BE2C (cell line): Measurements from ENCODE around the gene ERV3-1.
"Not testable (repeated sequence)": the region's sequence is repeated elsewhere in the genome, so short reads cannot be mapped to it uniquely, and the experiment has no call there.

Experiments
- DNase-seq: peaks from one replicate; pipeline ENCODE4 v3.0.0-alpha.2; 2020
- H3K27me3 ChIP-seq: fragments of 250-450 bp; sonication (Bioruptor Pico); 2 replicates; pipeline ENCODE4 v1.5.1; 2020; ENCODE audit warnings: mild to moderate bottlenecking
- H3K36me3 ChIP-seq: fragments of 250-450 bp; sonication (Bioruptor Pico); 2 replicates; pipeline ENCODE4 v1.5.1; 2020; ENCODE audit warnings: mild to moderate bottlenecking
- H3K4me1 ChIP-seq: fragments of 250-450 bp; sonication (Bioruptor Pico); 2 replicates; pipeline ENCODE4 v1.5.1; 2020
- H3K4me3 ChIP-seq: 2 replicates; pipeline ENCODE4 v1.5.1; 2011; ENCODE audit warnings: low read depth, low read length
- H3K9me3 ChIP-seq: fragments of 250-450 bp; sonication (Bioruptor Pico); 2 replicates; pipeline ENCODE4 v1.5.1; 2020
- TF ChIP-seq, protein P1 (sequence below): IDR thresholded peaks from 2 replicates; pipeline ENCODE4 v1.5.1; 2012; ENCODE audit warnings: mild to moderate bottlenecking, low read depth, low read length

Gene ERV3-1

DNA sequence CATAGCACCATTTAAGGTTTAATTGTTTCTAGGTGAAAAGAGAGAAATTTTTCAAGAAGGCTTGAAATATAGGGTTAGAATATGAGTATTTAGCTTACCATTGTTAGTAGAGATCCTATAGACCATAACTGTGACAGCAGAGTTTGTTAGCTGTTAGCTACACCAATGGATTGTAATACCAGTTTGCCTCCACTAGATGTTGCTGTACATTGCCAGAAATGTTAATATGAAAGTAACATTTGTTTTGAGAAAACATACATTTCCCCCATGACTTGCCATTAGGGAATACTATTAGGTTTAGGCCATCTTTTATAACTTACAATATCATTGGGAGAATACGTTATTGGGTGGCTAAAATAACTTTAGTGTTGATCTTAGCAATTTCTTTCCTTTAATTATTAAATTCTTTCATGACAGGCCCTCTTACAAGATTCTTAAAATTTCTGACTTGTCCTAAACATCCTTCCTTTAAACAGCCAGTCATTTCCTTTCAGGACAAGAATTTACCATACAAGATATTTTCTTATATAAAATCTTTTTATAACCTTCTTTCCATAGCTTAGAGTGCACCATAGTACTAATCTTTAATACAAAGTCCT lies 55.1 kb downstream of the ERV3-1 start:
- no peak for DNase-seq
- Histone ChIP-seq H3K4me1 (no peaks in the 10 kb centered on the region), H3K4me3 (no peak overlapping the region), H3K36me3 (no peaks in the 10 kb centered on the region), H3K27me3 (peaks cover 11% of the 10 kb centered on the region), H3K9me3 (no peaks in the 10 kb centered on the region)
- TF ChIP-seq, protein P1, sequence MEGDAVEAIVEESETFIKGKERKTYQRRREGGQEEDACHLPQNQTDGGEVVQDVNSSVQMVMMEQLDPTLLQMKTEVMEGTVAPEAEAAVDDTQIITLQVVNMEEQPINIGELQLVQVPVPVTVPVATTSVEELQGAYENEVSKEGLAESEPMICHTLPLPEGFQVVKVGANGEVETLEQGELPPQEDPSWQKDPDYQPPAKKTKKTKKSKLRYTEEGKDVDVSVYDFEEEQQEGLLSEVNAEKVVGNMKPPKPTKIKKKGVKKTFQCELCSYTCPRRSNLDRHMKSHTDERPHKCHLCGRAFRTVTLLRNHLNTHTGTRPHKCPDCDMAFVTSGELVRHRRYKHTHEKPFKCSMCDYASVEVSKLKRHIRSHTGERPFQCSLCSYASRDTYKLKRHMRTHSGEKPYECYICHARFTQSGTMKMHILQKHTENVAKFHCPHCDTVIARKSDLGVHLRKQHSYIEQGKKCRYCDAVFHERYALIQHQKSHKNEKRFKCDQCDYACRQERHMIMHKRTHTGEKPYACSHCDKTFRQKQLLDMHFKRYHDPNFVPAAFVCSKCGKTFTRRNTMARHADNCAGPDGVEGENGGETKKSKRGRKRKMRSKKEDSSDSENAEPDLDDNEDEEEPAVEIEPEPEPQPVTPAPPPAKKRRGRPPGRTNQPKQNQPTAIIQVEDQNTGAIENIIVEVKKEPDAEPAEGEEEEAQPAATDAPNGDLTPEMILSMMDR = peak; percentile 79

DNA sequence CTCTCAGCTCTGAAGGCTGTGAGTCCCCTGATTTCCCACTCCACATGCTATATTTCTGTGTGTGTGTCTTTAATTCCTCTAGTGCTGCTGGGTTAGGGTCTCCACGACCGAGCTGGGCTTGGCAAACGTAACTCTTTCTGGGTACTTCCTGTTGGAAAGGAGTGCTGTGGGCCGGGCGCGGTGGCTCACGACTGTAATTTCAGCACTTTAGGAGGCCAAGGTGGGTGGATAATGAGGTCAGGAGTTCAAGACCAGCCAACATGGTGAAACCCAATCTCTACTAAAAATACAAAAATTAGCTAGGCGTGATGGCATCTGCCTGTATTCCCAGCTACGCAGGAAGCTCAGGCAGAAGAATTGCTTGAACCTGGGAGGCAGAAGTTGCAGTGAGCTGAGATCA lies 55.8 kb downstream of the ERV3-1 start:
- not testable (repeated sequence) for H3K36me3 ChIP-seq, H3K4me1 ChIP-seq, H3K9me3 ChIP-seq, H3K4me3 ChIP-seq, DNase-seq
- H3K27me3 ChIP-seq = peaks cover 11% of the 10 kb centered on the region

DNA sequence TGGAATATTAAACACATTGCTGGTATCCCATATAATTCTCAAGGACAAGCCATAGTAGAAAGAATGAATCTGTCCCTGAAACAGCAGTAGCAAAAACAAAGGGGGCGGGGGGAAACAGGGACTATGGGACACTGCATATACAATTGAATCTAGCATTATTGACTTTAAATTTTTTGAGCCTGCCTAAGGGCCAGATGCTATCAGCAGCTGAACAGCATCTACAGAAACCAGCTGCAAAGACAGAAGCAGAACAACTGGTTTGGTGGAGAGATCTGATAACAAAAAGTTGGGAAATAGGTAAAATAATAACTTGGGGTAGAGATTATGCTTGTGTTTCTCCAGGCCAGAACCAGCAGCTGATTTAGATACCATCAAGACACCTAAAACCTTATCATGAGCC lies 57.7 kb downstream of the ERV3-1 start:
- peaks cover 11% of the 10 kb centered on the region for H3K27me3 ChIP-seq
- not testable (repeated sequence) for H3K4me3 ChIP-seq, H3K4me1 ChIP-seq, DNase-seq, H3K9me3 ChIP-seq, H3K36me3 ChIP-seq

DNA sequence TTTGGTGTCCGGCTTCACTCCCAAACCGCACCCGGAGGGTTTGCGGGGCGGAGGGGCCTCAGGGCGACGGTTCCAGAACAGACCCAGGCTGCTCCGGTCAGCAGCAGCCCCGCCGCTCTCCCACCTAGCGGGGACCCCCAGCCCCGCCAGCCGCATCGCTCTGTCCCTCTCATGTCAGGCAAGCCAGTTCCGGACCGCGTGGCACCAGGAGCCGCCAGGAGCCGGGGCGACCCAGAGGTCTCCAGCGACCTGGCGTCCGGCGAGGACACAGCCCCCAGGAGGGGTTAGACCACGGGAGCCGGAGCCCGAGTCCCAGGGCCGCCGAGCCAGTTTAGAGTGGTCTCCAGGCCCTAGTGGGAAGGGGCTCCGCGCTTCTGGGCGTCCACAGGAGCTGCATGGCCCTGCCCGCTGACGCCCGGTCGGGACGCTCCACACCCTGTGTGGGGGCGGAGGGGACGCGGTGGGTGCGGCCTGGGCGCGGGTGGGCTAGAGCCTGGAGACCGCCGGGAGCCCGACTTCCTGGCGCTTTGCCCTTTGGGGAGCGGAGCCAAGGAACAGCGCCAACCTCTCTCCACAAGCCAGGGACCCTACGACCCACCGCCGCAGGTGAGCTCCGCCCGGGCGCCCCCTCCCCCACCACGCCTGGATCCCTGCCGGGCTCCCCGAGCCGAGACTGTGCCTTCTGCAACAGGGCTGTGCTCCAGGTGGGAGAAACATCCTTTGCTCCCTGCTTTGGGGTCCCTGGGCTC lies 59.1 kb downstream of the ERV3-1 start:
- TF ChIP-seq, protein P1 = no peak
- peak; percentile 23 for DNase-seq
- H3K4me1 ChIP-seq = no peaks in the 10 kb centered on the region
- H3K9me3 ChIP-seq = no peaks in the 10 kb centered on the region
- H3K27me3 ChIP-seq = peaks cover 14% of the 10 kb centered on the region
- H3K4me3 ChIP-seq = peak overlapping the region; percentile 56
- no peaks in the 10 kb centered on the region for H3K36me3 ChIP-seq

DNA sequence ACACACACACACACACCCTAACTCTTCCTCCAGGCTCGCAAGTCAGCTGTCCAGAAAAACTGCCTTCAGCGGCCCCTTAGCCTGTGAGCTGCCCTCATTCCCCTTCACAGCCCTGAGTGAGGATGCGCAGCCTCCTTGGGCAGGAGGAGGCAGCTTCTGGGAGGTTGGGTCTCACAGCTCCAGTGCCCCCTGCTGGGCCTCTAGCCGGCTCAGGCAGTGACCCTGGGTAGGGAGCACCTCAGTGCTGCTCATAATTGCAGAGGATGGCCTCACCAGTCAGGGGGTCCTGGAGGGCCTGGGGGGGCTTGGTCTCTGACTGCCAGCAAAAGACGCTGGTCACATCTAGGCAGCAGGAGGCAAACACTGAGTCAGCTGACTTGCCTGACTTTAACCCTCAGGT lies 59.7 kb downstream of the ERV3-1 start:
- Histone ChIP-seq H3K27me3 (peaks cover 16% of the 10 kb centered on the region), H3K36me3 (no peaks in the 10 kb centered on the region), H3K4me1 (no peaks in the 10 kb centered on the region), H3K4me3 (peak overlapping the region; percentile 56), H3K9me3 (no peaks in the 10 kb centered on the region)
- DNase-seq = peak; percentile 34
- TF ChIP-seq, protein P1 = peak; percentile 42

DNA sequence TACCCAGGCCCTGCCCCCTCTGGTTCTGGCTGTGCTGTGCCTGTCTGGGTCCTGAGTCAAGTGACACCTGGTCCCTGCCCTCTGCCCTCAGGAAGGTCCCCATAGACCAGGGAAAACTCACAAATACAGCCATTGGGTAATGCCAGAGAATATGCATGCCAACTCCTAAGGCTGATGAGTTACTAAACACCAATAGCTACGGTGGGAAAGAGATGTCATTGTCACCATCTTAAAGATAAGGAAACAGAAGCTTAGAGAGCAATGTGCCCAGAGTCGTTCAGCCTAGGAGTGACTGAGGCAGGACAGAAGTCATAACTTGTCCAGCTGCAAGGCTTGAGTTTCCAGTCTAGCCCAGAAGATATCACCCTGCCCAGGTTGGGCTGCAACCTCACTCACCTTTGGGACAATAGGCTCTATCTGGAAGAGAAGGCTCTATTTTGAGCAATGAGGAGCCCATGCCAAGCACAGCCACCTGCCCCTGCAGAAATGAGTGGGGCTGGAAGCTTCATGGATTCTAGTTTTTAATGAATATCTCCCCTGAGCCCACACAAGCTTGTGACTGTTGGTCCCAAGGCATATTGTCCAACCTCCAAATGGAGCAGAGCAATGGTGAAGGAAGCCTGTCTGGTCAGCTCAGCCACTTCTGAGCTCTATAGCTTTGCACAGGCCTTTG lies 60.8 kb downstream of the ERV3-1 start:
- DNase-seq = no peak
- no peaks in the 10 kb centered on the region for H3K9me3 ChIP-seq
- no peak overlapping the region for H3K4me3 ChIP-seq
- H3K27me3 ChIP-seq = peaks cover 16% of the 10 kb centered on the region
- H3K36me3 ChIP-seq = no peaks in the 10 kb centered on the region
- TF ChIP-seq, protein P1 = no peak
- H3K4me1 ChIP-seq = no peaks in the 10 kb centered on the region

DNA sequence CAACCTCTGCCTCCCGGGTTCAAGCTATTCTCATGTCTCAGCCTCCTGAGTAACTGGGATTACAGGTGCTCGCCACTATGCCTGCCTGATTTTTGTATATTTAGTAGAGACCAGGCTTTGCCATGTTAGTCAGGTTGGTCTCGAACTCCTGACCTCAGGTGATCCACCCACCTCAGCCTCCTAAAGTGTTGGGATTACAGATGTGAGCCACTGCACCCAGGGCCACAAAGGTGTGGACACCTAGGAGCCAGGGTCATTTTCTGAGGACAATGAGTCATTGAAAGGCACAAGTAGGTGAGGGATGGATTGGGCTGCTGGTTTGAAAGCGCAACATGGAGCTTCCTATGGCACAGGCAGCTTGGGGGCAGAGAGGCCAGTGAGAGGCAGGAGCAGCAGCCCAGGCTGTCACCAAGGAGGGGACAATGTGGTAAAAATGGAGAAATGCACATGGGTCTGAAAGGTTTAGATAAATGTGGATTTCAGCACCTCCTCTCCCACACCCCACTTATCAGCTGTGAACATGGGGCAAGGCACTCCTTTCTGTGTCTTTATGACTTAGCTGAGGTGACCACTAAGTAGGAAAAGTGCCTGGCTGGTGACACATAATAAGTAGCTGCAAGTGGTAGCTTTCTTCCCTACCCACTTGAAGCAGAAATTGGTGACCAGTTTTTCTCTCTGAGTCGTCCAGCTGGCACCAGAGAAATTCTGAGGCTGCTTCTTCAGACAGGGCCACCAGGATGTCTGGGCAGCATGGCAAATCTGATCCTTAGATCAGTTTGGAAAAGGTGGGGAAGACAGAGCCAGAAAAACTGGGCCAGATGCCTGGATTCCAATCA lies 61.6 kb downstream of the ERV3-1 start:
- not testable (repeated sequence) for H3K9me3 ChIP-seq, DNase-seq, H3K4me3 ChIP-seq, H3K36me3 ChIP-seq, H3K4me1 ChIP-seq
- peaks cover 16% of the 10 kb centered on the region for H3K27me3 ChIP-seq
